HG02840 (cell line): ENCODE results near the gene VWA3B.
"Not testable (repeated sequence)": the region's sequence is repeated elsewhere in the genome, so short reads cannot be mapped to it uniquely, and the experiment has no call there.

Experiments
- ATAC-seq: cut with Tn5 transposase; IDR thresholded peaks from one replicate; pipeline ENCODE4 v1.9.1; 2021; ENCODE audit warnings: mild to moderate bottlenecking, moderate library complexity, moderate number of reproducible peaks; ENCODE audit not compliant: unreplicated experiment, low FRiP score

The VWA3B gene

GRCh38 chr2:98087447-98088020, 567 bp downstream of the VWA3B start:
- no peak for ATAC-seq

DNA sequence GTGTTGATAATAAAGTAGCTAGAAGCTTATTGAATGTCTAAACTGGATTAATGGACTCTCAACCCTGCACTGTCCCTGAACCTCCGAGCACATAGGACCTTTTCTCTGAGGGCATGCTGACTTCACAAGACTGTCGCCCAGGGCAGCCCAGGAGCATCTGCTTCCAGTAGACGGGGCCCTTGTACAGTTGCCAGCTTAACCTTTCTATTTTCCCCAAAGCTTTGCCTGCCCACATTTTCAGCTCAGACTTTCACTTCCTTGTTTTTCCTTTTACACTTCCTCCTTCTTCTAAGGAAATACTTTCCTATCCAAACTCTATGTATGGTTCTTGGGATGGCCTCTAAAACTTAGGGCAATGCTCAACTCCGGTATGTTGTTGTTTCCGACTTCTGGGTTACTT, 1.3 kb downstream of the VWA3B start:
- no peak for ATAC-seq

- ATAC-seq = no peak
Measured at GRCh38 chr2:98089941-98090340, 3.0 kb downstream of the VWA3B start.

- no peak for ATAC-seq
Measured at GRCh38 chr2:98090951-98091350, 4.0 kb downstream of the VWA3B start.

- ATAC-seq = no peak
Measured at GRCh38 chr2:98091738-98092137, 4.8 kb downstream of the VWA3B start.

- ATAC-seq = no peak
Measured at GRCh38 chr2:98093146-98093545, 6.2 kb downstream of the VWA3B start.

- no peak for ATAC-seq
Measured at GRCh38 chr2:98093611-98094010, 6.6 kb downstream of the VWA3B start.

DNA sequence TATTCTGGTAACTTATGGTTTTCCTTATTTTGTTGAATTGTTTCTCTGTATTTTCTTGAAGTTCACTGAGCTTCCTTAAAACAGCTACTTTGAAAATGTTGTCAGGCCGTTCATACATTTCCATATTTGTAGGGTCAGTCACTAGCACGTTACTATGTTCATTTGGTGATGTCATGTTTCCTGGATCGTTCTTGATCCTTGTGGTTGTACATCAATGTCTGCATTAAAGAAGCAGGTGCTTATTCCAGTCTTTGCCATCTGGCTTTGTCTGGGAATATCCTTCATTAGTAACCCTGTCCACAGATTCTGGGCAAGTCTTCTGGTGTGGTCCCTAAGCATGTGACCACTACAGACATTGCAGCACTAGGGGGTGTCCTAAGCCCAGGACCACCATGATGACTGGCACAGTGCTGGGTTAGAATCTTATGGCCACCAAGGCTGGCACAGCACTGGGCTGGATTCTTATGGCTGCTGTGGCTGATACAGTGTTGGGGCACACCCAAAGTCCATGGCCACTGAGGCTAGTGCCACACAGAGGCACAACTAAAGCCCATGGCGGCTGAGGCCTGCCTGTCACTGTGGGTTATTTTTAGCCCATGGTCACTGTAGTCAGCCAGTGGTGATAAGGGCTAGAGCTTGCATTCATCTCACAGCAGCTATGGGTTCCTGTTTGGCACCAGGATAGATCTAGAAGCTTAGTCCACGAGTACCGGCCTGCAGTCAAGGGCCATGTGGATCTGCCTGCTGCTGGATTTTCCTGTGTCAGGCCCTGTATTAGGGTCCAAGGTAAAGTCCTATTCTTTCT, 13.2 kb downstream of the VWA3B start:
- ATAC-seq = no peak

DNA sequence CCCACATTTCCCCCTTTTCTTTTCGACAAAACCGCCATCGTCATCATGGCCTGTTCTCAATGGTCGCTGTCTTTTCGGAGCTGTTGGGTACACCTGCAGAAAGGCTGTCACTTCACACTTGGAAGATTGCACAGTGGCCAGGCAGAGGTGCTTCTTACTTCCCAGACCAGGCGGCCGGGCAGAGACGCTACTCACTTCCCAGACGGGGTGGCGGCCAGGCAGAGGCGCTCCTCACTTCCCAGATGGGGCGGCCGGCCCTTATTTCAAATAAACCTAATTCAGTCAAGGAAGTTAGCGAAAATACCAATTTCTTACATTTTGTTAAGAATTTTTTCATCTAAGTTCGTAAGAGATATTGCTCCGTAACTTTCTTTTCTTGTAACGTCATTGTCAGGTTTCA, 15.3 kb downstream of the VWA3B start:
- not testable (repeated sequence) for ATAC-seq

GRCh38 chr2:98102878-98103277, 15.9 kb downstream of the VWA3B start:
- ATAC-seq = no peak

DNA sequence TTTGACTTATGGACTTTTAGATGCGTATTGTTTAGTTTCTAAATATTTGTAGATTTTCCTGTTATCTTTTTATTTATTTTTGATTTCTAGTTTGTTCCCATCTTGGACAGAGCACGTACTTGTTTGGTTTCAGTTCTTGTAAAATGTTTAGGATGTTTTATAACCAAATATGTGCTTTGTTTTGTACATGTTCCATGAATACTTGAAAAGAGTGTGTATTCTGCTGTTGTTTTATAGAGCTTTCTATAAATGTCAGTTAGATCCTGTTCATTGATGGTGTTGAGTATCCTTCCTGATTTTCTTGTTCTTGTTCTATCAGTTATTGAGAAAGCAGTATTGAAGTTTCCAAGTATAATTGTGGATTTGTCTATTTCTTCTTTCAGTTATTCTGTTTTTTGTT, 21.1 kb downstream of the VWA3B start:
- ATAC-seq = no peak

DNA sequence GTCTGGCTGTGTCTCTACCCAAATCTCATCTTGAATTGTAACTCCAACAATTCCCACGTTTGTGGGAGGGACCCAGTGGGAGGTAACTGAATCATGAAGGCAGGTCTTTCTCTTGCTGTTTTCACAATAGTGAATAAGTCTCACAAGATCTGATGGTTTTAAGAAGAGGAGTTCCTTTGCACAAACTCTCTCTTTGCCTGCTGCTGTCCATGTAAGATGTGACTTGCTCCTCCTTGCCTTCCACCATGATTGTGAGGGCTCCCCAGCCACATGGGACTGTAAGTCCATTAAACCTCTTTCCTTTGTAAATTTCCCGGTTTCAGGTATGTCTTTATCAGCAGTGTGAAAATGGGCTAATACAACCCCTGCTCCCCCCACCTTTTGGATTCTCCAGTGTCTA, 23.8 kb downstream of the VWA3B start:
- no peak for ATAC-seq

GRCh38 chr2:98114643-98115330, 27.8 kb downstream of the VWA3B start:
- ATAC-seq = no peak

- ATAC-seq = no peak
Measured at GRCh38 chr2:98118161-98118560, 31.2 kb downstream of the VWA3B start.

DNA sequence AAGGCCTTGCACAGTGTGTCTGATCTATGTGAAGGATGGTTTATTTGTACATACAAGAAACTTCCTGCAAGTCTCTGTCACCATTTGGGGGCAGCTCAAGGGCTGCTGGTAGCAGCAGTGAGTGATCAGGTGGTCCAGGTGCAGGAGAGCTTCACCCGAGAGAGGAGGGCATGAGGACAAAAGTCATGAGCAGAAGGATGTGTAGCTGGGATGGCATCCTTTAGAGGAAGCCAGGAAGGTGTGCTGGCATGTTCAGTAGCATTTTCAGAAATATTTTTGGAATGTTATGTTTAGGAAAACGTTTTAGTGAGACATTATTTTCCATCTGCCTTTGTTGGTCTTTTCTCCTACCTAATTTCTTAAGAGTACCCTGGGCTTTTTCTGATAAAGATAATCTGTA, 31.9 kb downstream of the VWA3B start:
- ATAC-seq = no peak

GRCh38 chr2:98121149-98121548, 34.2 kb downstream of the VWA3B start:
- no peak for ATAC-seq

DNA sequence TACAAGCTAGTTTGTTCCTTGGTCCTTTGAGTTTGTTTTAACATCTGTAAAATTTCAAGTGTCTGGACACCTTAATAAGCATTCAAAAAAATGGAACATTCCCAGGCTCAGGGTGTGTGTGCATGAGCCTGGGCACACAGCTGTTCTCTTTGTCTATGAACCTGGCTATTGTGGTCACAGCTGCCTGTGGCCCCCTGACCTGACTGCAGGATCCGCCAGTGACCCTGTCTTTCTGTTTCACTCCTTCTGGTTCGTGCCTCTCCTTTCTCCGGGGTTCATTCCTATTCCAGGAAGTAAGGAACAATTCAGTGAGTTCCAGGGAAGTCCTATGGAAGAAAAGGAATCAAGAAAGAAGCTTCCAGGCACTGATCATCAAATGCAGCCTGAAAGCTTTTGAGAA, 35.6 kb downstream of the VWA3B start:
- ATAC-seq = no peak

- ATAC-seq = no peak
Measured at GRCh38 chr2:98123286-98123685, 36.3 kb downstream of the VWA3B start.

DNA sequence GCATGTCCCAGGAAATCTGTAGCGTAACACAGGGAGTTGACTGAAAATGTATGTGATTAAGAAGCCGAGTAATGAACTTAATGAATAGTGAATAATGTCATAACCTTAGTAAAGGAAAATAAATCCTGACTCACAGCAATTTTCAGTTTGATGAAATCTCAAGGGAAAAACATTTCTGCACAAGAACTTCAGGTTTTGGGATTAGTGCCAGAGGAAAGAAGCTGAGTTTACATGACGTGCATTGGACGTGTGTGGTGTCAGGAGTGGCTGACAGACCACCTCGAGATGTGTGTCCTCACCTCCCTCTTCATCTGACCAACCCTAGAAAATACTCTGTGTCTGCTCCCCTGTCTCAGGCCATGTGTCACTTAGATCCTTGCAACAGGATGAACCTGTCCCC, 39.1 kb downstream of the VWA3B start:
- ATAC-seq = no peak

- ATAC-seq = no peak
Measured at GRCh38 chr2:98127229-98127989, 40.4 kb downstream of the VWA3B start.

GRCh38 chr2:98128556-98129109, 41.7 kb downstream of the VWA3B start:
- no peak for ATAC-seq
